KMS-11 (cell line): ENCODE results near the gene INTS14.

Experiments used
- H2AFZ ChIP-seq: fragments of 200-600 bp; sonication (generic); 2 replicates; pipeline ENCODE4 v1.6.1; 2016; ENCODE audit warnings: antibody characterized with exemption, mixed run types, low read depth
- H3K27ac ChIP-seq: fragments of 200-600 bp; sonication (generic); 2 replicates; pipeline ENCODE4 v1.6.1; 2016; ENCODE audit warnings: mild to moderate bottlenecking, mixed run types
- H3K27me3 ChIP-seq: fragments of 200-600 bp; sonication (generic); 2 replicates; pipeline ENCODE4 v1.6.1; 2017; ENCODE audit warnings: mild to moderate bottlenecking, low read depth, mixed run types, moderate library complexity; ENCODE audit not compliant: insufficient read depth
- H3K36me3 ChIP-seq: fragments of 200-600 bp; sonication (generic); 2 replicates; pipeline ENCODE4 v1.6.1; 2017; ENCODE audit warnings: mild to moderate bottlenecking, mixed run types; ENCODE audit not compliant: insufficient read depth
- H3K4me1 ChIP-seq: fragments of 200-600 bp; sonication (generic); 2 replicates; pipeline ENCODE4 v1.6.1; 2016; ENCODE audit warnings: mild to moderate bottlenecking, low read depth, mixed run types; ENCODE audit not compliant: poor library complexity, severe bottlenecking
- H3K4me2 ChIP-seq: fragments of 200-600 bp; sonication (generic); 2 replicates; pipeline ENCODE4 v1.7.0; 2016; ENCODE audit warnings: mild to moderate bottlenecking, mixed run types
- H3K4me3 ChIP-seq: fragments of 200-600 bp; sonication (generic); IDR thresholded peaks from 2 replicates; pipeline ENCODE4 v1.6.1; 2017; ENCODE audit warnings: low read depth, low read length, mixed read lengths; ENCODE audit not compliant: insufficient read depth
- H3K79me2 ChIP-seq: fragments of 200-600 bp; sonication (generic); 2 replicates; pipeline ENCODE4 v1.6.1; 2016; ENCODE audit warnings: low read depth, mixed run types; ENCODE audit not compliant: insufficient read depth
- H3K9ac ChIP-seq: fragments of 200-600 bp; sonication (generic); 2 replicates; pipeline ENCODE4 v1.6.1; 2016; ENCODE audit warnings: mild to moderate bottlenecking, mixed run types
- H4K20me1 ChIP-seq: fragments of 200-600 bp; sonication (generic); 2 replicates; pipeline ENCODE4 v1.6.1; 2016; ENCODE audit warnings: mild to moderate bottlenecking, mixed run types; ENCODE audit not compliant: insufficient read depth
- TF ChIP-seq, protein P1 (sequence below): fragments of 200-600 bp; sonication (generic); conservative IDR thresholded peaks from 2 replicates; pipeline ENCODE4 v1.6.1; 2017; ENCODE audit warnings: low read depth, mild to moderate bottlenecking, antibody characterized with exemption, low read length, moderate library complexity, mixed read lengths

The INTS14 gene

DNA sequence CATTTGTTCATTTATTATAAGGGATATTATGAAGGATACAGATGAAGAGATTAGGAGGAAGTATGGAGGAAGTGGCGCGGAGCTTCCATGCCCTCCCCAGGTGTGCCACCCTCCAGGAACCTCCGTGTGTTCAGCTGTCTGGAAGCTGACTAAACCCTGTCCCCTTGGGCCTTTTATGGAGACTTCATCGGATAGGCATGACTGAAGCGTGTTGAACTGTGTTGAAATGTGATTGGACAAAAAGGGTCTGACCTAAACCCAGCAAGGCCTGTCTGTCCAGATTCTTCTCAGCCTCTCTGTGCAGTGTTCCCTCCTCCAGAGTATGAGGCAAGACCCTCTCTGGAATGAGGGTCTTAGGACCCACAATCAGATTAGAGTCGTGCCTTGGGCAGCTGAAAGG lies 49.0 kb downstream of the INTS14 start:
- Histone ChIP-seq H3K9ac (no peak overlapping the region), H3K4me1 (no peaks in the 10 kb centered on the region), H3K4me2 (no peak overlapping the region), H3K4me3 (no peak overlapping the region), H3K27me3 (no peaks in the 10 kb centered on the region), H3K27ac (no peak overlapping the region), H3K36me3 (peaks cover 3% of the 10 kb centered on the region; the same call in 1 of the 2 replicates), H3K79me2 (no peaks in the 10 kb centered on the region), H2AFZ (no peak overlapping the region), H4K20me1 (no peaks in the 10 kb centered on the region)
- TF ChIP-seq, protein P1, sequence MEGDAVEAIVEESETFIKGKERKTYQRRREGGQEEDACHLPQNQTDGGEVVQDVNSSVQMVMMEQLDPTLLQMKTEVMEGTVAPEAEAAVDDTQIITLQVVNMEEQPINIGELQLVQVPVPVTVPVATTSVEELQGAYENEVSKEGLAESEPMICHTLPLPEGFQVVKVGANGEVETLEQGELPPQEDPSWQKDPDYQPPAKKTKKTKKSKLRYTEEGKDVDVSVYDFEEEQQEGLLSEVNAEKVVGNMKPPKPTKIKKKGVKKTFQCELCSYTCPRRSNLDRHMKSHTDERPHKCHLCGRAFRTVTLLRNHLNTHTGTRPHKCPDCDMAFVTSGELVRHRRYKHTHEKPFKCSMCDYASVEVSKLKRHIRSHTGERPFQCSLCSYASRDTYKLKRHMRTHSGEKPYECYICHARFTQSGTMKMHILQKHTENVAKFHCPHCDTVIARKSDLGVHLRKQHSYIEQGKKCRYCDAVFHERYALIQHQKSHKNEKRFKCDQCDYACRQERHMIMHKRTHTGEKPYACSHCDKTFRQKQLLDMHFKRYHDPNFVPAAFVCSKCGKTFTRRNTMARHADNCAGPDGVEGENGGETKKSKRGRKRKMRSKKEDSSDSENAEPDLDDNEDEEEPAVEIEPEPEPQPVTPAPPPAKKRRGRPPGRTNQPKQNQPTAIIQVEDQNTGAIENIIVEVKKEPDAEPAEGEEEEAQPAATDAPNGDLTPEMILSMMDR, result no peak

DNA sequence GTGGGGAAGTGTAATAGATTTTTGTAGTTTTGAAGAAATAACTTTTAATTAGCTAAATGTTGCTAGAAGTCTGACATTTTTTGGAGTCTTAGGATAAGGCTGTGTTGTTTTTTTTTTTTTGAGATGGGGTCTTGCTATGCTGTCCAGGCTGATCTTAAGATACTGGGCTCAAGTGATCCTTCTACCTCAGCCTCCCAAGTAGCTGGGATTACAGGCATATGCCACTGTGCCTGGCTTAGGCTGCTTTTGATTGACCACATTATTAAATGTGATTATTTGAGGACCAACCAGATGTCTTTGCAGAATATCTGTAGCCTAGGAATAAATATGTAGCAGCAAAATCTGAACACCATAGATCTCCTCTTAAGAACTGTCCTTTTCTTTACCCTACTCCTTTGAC lies 51.0 kb downstream of the INTS14 start:
- TF ChIP-seq, protein P1, result no peak
- Histone ChIP-seq H3K27ac (no peak overlapping the region), H4K20me1 (no peaks in the 10 kb centered on the region), H2AFZ (no peak overlapping the region), H3K4me1 (no peaks in the 10 kb centered on the region), H3K79me2 (no peaks in the 10 kb centered on the region), H3K36me3 (peaks cover 3% of the 10 kb centered on the region; the same call in 1 of the 2 replicates), H3K9ac (no peak overlapping the region), H3K4me2 (no peak overlapping the region), H3K27me3 (no peaks in the 10 kb centered on the region), H3K4me3 (no peak overlapping the region)

DNA sequence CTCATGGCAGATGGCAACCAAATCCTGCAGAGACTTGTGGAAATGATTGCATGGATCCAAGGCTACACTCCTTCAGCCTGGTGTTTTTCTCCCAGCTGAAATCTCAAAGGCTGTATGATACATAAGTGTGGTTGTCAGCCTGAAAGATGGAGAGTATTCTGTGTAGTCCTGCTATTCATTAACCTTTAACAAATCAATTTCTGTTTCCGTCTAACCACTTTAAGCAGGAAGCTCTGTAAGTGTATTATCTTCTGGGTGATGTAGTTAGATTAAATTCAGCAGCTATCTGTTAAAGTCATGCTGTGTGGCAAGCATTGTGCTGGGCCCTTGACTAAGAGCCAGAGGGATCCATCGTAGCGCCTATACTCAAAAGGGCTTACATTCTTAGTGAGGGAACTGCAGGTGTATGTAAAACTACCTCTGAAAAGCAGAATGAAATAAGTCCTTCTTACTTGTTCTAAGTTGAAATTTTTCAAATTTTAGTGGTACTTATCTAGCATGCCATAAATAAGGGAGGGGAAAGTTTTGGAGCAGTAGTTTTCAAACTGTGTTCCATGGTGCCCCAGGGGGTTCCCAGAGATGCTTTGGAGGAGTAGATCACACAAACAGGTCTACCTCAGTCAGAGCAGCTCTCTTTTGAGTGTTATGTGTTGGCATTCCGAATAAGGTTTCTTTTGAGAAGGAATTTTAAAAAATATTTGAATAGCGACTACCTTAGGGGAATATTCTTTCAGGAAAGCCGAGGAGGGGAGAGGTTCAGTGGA lies 51.8 kb downstream of the INTS14 start:
- Histone ChIP-seq H3K36me3 (peaks cover 3% of the 10 kb centered on the region; the same call in 1 of the 2 replicates), H3K27ac (no peak overlapping the region), H4K20me1 (no peaks in the 10 kb centered on the region)

DNA sequence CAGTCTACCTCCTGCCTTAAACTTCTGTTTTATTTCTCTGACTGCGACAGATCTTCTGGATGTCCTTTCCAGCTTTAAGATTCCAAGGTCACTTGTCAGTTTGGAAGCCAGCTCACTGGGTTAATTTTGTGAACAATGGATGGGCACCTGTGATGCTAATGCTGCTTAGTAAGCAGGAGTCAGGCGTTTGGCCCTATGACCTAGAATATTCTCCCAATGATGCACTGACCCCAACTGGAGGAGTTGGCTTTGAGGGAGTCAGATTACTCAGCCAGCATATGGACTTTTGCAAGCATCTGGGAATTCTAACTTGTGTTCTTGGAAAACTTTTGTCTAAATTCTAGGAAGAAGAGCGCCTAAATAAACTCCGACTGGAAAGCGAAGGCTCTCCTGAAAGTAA lies 52.6 kb downstream of the INTS14 start:
- H3K79me2 ChIP-seq, result no peaks in the 10 kb centered on the region; the same call in 1 of the 2 replicates
- H3K4me3 ChIP-seq, result no peak overlapping the region

More for the DNA sequence above, 51.8 kb downstream of the INTS14 start:
- Histone ChIP-seq H3K79me2 (no peaks in the 10 kb centered on the region), H2AFZ (no peak overlapping the region), H3K4me2 (no peak overlapping the region), H3K4me3 (no peak overlapping the region), H3K9ac (no peak overlapping the region), H3K27me3 (no peaks in the 10 kb centered on the region), H3K4me1 (no peaks in the 10 kb centered on the region)
- TF ChIP-seq, protein P1, result no peak

More for the DNA sequence above, 52.6 kb downstream of the INTS14 start:
- Histone ChIP-seq H3K4me1 (no peaks in the 10 kb centered on the region), H3K27ac (no peak overlapping the region), H3K36me3 (peaks cover 3% of the 10 kb centered on the region; the same call in 1 of the 2 replicates), H3K9ac (no peak overlapping the region), H2AFZ (no peak overlapping the region), H3K27me3 (no peaks in the 10 kb centered on the region), H4K20me1 (no peaks in the 10 kb centered on the region), H3K4me2 (no peak overlapping the region)
- TF ChIP-seq, protein P1, result no peak
